Measurements from ENCODE around the gene MYBBP1A. TPM values are rescaled to one million over a fixed set of nuclear protein-coding genes. Genes with fewer than 3 reads are reported as not detected.
"Not testable (repeated sequence)": the region's sequence is repeated elsewhere in the genome, so short reads cannot be mapped to it uniquely, and the experiment has no call there.

MYBBP1A gene
- total RNA-seq = 100 to 1,000 TPM in 2 of 4 donors, 10 to 100 TPM in 2; 25.4 to 148 (median 81.5) TPM

GRCh38 chr17:4554997-4555799, at the start of gene MYBBP1A:
MYBBP1A (minus strand) TSS chr17:4555384; CDS start chr17:4555324, 60 bp downstream.
- in situ Hi-C loops (cut with MboI; ENCODE audit: low pct_ligation_motif_present in 1 of 4, low pct_unique_long_range_greater_than_20kb in 1 of 4, low sequenced_read_pairs in 3 of 4) (no loop called here), intact Hi-C loops (cut with DNase I; ENCODE audit: low total_unique reads) (no loop called here)

GRCh38 chr17:4604736-4605135, 49.6 kb upstream of the MYBBP1A start:
- DNase-seq; H3K27me3 ChIP-seq; H3K4me1 ChIP-seq; intact Hi-C loops (cut with DNase I; ENCODE audit: low total_unique reads); H3K4me3 ChIP-seq; H3K9me3 ChIP-seq; H3K36me3 ChIP-seq: not testable (repeated sequence)
- in situ Hi-C loops (cut with MboI; ENCODE audit: low pct_ligation_motif_present in 1 of 4, low pct_unique_long_range_greater_than_20kb in 1 of 4, low sequenced_read_pairs in 3 of 4) = loop anchor here in 1 of 4 donors (25.0 kb wide), 1 partner anchor 167 kb away; the partner anchor contains the start of gene SPNS3
- H3K27ac ChIP-seq = peak overlapping the region in 1 of 4 donors; percentile 21
- 82 to 91% methylated on average over 7 to 11 of the region's 11 CpGs for WGBS, 2 donors (ENCODE audit: low coverage in 1 of 2)

More at GRCh38 chr17:4554997-4555799, at the start of gene MYBBP1A:
- peak within 1 kb of the TSS; percentile 49 to 75 (median 64) for H3K4me3 ChIP-seq
- peaks cover 0 to 20% (median 3%) of the 10 kb centered on the region in 4 donors for H3K36me3 ChIP-seq
- 0% methylated on average over 53 of the region's 69 CpGs; no CpG with 5 or more reads in 1 of the 2 donors for WGBS, 2 donors (ENCODE audit: low coverage in 1 of 2)
- peak within 1 kb of the TSS; percentile 82 to 90 (median 87) for H3K27ac ChIP-seq
- no peaks in the 10 kb centered on the region for H3K9me3 ChIP-seq
- DNase-seq = peak; percentile 98
- peaks cover 4 to 30% (median 26%) of the 10 kb centered on the region in 4 donors for H3K4me1 ChIP-seq
- H3K27me3 ChIP-seq = no peaks in the 10 kb centered on the region
- TF ChIP-seq EP300 (IDR thresholded peaks at IDR 0.05; ENCODE audit: low read depth) (no peak), POLR2A (IDR thresholded peaks at IDR 0.05) (peak; percentile 68), CTCF (IDR thresholded peaks at IDR 0.05) (peak in 2 of 5 experiments; percentile 33), POLR2AphosphoS5 (IDR thresholded peaks at IDR 0.05) (peak; percentile 69 to 87 (median 73))

GRCh38 chr17:4604111-4604644, 49.0 kb upstream of the MYBBP1A start:
- TF ChIP-seq EP300 (IDR thresholded peaks at IDR 0.05; ENCODE audit: low read depth) (no peak), CTCF (IDR thresholded peaks at IDR 0.05) (no peak), POLR2A (IDR thresholded peaks at IDR 0.05) (no peak), POLR2AphosphoS5 (IDR thresholded peaks at IDR 0.05) (no peak)
- Histone ChIP-seq H3K4me1 (peaks cover 0 to 12% (median 6%) of the 10 kb centered on the region in 4 donors), H3K9me3 (no peaks in the 10 kb centered on the region), H3K27ac (peak overlapping the region in 1 of 4 donors; percentile 21), H3K36me3 (no peaks in the 10 kb centered on the region), H3K4me3 (no peak overlapping the region), H3K27me3 (no peaks in the 10 kb centered on the region)
- intact Hi-C loops (cut with DNase I; ENCODE audit: low total_unique reads) = no loop called here
- 80% methylated on average over 18 of the region's 18 CpGs; no CpG with 5 or more reads in 1 of the 2 donors for WGBS, 2 donors (ENCODE audit: low coverage in 1 of 2)
- in situ Hi-C loops (cut with MboI; ENCODE audit: low pct_ligation_motif_present in 1 of 4, low pct_unique_long_range_greater_than_20kb in 1 of 4, low sequenced_read_pairs in 3 of 4) = loop anchor here in 1 of 4 donors (25.0 kb wide), 1 partner anchor 167 kb away; the partner anchor contains the start of gene SPNS3
- DNase-seq = no peak

GRCh38 chr17:4602041-4602440, 46.9 kb upstream of the MYBBP1A start:
- TF ChIP-seq POLR2A (IDR thresholded peaks at IDR 0.05) (no peak), POLR2AphosphoS5 (IDR thresholded peaks at IDR 0.05) (no peak), CTCF (IDR thresholded peaks at IDR 0.05) (no peak), EP300 (IDR thresholded peaks at IDR 0.05; ENCODE audit: low read depth) (no peak)
- DNase-seq = no peak
- intact Hi-C loops (cut with DNase I; ENCODE audit: low total_unique reads) = no loop called here
- Histone ChIP-seq H3K9me3 (no peaks in the 10 kb centered on the region), H3K4me1 (peaks cover 0 to 3% (median 0%) of the 10 kb centered on the region in 4 donors), H3K4me3 (no peak overlapping the region), H3K27ac (no peak overlapping the region), H3K27me3 (no peaks in the 10 kb centered on the region), H3K36me3 (no peaks in the 10 kb centered on the region)
- 78 to 88% methylated on average over 1 to 5 of the region's 5 CpGs for WGBS, 2 donors (ENCODE audit: low coverage in 1 of 2)
- in situ Hi-C loops (cut with MboI; ENCODE audit: low pct_ligation_motif_present in 1 of 4, low pct_unique_long_range_greater_than_20kb in 1 of 4, low sequenced_read_pairs in 3 of 4) = loop anchor here in 1 of 4 donors (25.0 kb wide), 1 partner anchor 165 kb away; the partner anchor contains the start of gene SPNS3
